ENCODE results near the gene FAM228B. TPM values are rescaled to one million over a fixed set of nuclear protein-coding genes. Genes with fewer than 3 reads are reported as not detected.
A peak's percentile ranks its signal among the peaks of the same experiment; 100 is the strongest.

The FAM228B gene
- total and polyA plus RNA-seq, 2 donors (not counting 1 experiment from before 2014, with no cell fraction given): 11.9 to 13.1 TPM

- Histone ChIP-seq H2AFZ (ENCODE audit: low read length) (no peak overlapping the region), H3K9me3 (ENCODE audit: control insufficient read depth, insufficient read depth, low read depth, low read length) (no peaks in the 10 kb centered on the region)
Measured at GRCh38 chr2:24082787-24083566, 40.3 kb upstream of the FAM228B start.

DNA sequence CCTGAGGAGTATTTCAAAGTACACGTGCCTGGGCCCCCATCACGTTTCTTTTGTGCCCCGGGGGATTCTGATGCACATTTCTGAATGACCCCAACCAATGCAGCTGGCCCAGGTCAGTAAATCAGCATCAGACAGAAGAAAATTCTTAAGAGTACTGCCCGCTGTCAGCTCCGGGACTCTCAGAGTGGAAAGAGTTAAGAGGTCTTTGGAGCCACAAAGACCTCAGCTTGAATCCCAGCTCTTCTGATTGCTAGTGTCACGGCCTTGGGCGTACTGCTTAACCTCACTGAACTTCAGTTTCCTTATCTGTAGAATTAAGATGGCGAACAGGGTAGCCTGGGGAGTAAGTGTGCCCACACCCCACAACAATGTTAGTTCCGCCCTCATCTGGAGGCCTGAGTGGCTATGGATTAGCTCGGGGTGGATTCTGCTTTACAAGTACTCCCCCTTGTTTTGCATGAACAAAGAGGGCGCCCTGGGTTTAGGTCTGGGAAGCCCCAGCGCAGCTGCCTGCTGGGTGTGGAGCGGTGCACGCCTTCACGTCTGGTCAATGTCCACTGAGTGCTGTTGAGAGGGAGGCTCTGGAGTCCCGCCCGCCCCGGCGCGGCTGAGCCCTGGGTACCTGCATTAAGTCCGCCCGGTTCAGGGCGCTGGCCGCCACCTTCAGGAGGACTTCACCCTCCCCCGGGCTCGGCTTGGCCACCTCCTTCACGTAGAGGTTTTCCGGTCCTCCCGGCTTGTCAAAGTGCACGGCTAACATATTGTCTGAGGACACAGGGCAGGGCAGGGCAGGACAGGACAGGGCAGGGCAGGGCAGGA is 39.5 kb upstream of the FAM228B start:
- Histone ChIP-seq H3K36me3 (ENCODE audit: control insufficient read depth, insufficient read depth, low read length) (peaks cover 5% of the 10 kb centered on the region), H3K4me1 (ENCODE audit: control insufficient read depth, extremely low read depth, insufficient read depth, low read length) (peaks cover 10% of the 10 kb centered on the region), H3K4me2 (ENCODE audit: extremely low read depth, insufficient read depth, low read length) (peak overlapping the region; percentile 93), H4K20me1 (ENCODE audit: control insufficient read depth, extremely low read depth, insufficient read depth, low read length) (no peaks in the 10 kb centered on the region), H3K79me2 (ENCODE audit: control insufficient read depth, insufficient read depth, low read length) (peaks cover 2% of the 10 kb centered on the region), H3K27ac (ENCODE audit: insufficient read depth, low read length) (peak overlapping the region; percentile 82), H3K9me3 (ENCODE audit: control insufficient read depth, insufficient read depth, low read depth, low read length) (no peaks in the 10 kb centered on the region), H2AFZ (ENCODE audit: low read length) (peak overlapping the region; percentile 76), H3K4me3 (replicated peaks in 1 of 4; ENCODE audit: control extremely low read depth in 1 of 4, insufficient read depth in 1 of 4, low read depth in 3 of 4, low read length in 4 of 4) (peak overlapping the region; percentile 75 to 86 (median 84)), H3K9ac (ENCODE audit: insufficient read depth, low read length) (peak overlapping the region; percentile 71), H3K27me3 (ENCODE audit: control insufficient read depth, insufficient read depth, low read length) (no peaks in the 10 kb centered on the region)
- peak; percentile 84 to 88 for DNase-seq (ENCODE audit: low read depth in 2 of 2)
- TF ChIP-seq, protein P1, sequence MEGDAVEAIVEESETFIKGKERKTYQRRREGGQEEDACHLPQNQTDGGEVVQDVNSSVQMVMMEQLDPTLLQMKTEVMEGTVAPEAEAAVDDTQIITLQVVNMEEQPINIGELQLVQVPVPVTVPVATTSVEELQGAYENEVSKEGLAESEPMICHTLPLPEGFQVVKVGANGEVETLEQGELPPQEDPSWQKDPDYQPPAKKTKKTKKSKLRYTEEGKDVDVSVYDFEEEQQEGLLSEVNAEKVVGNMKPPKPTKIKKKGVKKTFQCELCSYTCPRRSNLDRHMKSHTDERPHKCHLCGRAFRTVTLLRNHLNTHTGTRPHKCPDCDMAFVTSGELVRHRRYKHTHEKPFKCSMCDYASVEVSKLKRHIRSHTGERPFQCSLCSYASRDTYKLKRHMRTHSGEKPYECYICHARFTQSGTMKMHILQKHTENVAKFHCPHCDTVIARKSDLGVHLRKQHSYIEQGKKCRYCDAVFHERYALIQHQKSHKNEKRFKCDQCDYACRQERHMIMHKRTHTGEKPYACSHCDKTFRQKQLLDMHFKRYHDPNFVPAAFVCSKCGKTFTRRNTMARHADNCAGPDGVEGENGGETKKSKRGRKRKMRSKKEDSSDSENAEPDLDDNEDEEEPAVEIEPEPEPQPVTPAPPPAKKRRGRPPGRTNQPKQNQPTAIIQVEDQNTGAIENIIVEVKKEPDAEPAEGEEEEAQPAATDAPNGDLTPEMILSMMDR (conservative IDR thresholded peaks at IDR 0.05 in 1 of 2, IDR thresholded peaks at IDR 0.05 in 1 of 2; ENCODE audit: low read depth in 1 of 2, low read length in 2 of 2): peak in 1 of 2 donors; percentile 22
- no peak for TF ChIP-seq EZH2 (IDR thresholded peaks at IDR 0.05; ENCODE audit: low read length, missing control alignments)

More at GRCh38 chr2:24082787-24083566, 40.3 kb upstream of the FAM228B start:
- H3K79me2 ChIP-seq (ENCODE audit: control insufficient read depth, insufficient read depth, low read length): peaks cover 2% of the 10 kb centered on the region
- peak overlapping the region; percentile 75 to 86 (median 84) for H3K4me3 ChIP-seq (replicated peaks in 1 of 4; ENCODE audit: control extremely low read depth in 1 of 4, insufficient read depth in 1 of 4, low read depth in 3 of 4, low read length in 4 of 4)
- H3K4me2 ChIP-seq (ENCODE audit: extremely low read depth, insufficient read depth, low read length): peak overlapping the region; percentile 93
- peaks cover 5% of the 10 kb centered on the region for H3K36me3 ChIP-seq (ENCODE audit: control insufficient read depth, insufficient read depth, low read length)
- H3K27me3 ChIP-seq (ENCODE audit: control insufficient read depth, insufficient read depth, low read length): no peaks in the 10 kb centered on the region
- no peaks in the 10 kb centered on the region for H4K20me1 ChIP-seq (ENCODE audit: control insufficient read depth, extremely low read depth, insufficient read depth, low read length)
- TF ChIP-seq EZH2 (IDR thresholded peaks at IDR 0.05; ENCODE audit: low read length, missing control alignments): no peak
- TF ChIP-seq, protein P1 (conservative IDR thresholded peaks at IDR 0.05 in 1 of 2, IDR thresholded peaks at IDR 0.05 in 1 of 2; ENCODE audit: low read depth in 1 of 2, low read length in 2 of 2): no peak
- H3K4me1 ChIP-seq (ENCODE audit: control insufficient read depth, extremely low read depth, insufficient read depth, low read length): peaks cover 10% of the 10 kb centered on the region
- no peak for DNase-seq (ENCODE audit: low read depth in 2 of 2)
- peak overlapping the region; percentile 82 for H3K27ac ChIP-seq (ENCODE audit: insufficient read depth, low read length)
- H3K9ac ChIP-seq (ENCODE audit: insufficient read depth, low read length): no peak overlapping the region

Measured in fibroblast of lung (primary cell).